Ascending aorta (tissue), 2 donors: ENCODE measurements around the gene RTCB. TPM values are rescaled to one million over a fixed set of nuclear protein-coding genes. Genes with fewer than 3 reads are reported as not detected.
"Not testable (repeated sequence)": the region's sequence is repeated elsewhere in the genome, so short reads cannot be mapped to it uniquely, and the experiment has no call there.

Experiments used
- DNase-seq, 2 donors: peaks; one replicate each; pipeline ENCODE4 v3.0.0-alpha.2; 2019; ENCODE audit warnings: low spot score in 2 of 2
- H3K27ac ChIP-seq, 2 donors: fragments of 200-600 bp; sonication (generic); one replicate each; pipeline ENCODE4 v1.5.1; 2016 to 2017; ENCODE audit warnings: mild to moderate bottlenecking in 1 of 2
- H3K27me3 ChIP-seq: fragments of 200-600 bp; sonication (generic); one replicate; pipeline ENCODE4 v1.5.1; 2017
- H3K36me3 ChIP-seq, 2 donors: fragments of 200-600 bp; sonication (generic); one replicate each; pipeline ENCODE4 v1.5.1; 2016
- H3K4me1 ChIP-seq, 2 donors: fragments of 200-600 bp; sonication (generic); one replicate each; pipeline ENCODE4 v1.5.1; 2016 to 2017; ENCODE audit warnings: mild to moderate bottlenecking in 1 of 2
- H3K4me3 ChIP-seq, 2 donors: fragments of 200-600 bp; sonication (generic); one replicate each; pipeline ENCODE4 v1.5.1; 2016 to 2017; ENCODE audit warnings: mild to moderate bottlenecking in 1 of 2
- H3K9me3 ChIP-seq, 2 donors: fragments of 200-600 bp; sonication (generic); one replicate each; pipeline ENCODE4 v1.5.1; 2016
- CTCF ChIP-seq, 3 experiments: fragments of 200-600 bp in 2 of 3; fragments of 450-650 bp in 1 of 3; sonication (generic) in 2 of 3; IDR thresholded peaks; one replicate each; pipeline ENCODE4 v1.5.1; 2016 to 2019; ENCODE audit warnings: antibody characterized with exemption in 3 of 3, mild to moderate bottlenecking in 1 of 3, moderate library complexity in 1 of 3
- intact Hi-C: fragments of 100-400 bp; cut with DNase I; formaldehyde crosslinking; loops from one replicate; pipeline ENCODE4 v1.15.1; 2023
- total RNA-seq: library from RNA; depleted of rRNA; stranded (reverse); fragments of >200 nt; gene quantifications from one replicate; pipeline ENCODE4 v1.1.0, GENCODE V29; 2016

RTCB gene
- total RNA-seq, 1 donor from 2014 or later, result 55.2 TPM

GRCh38 chr22:32376681-32377080 is 35.4 kb downstream of the RTCB start:
- no peaks in the 10 kb centered on the region for H3K9me3 ChIP-seq
- no peaks in the 10 kb centered on the region for H3K36me3 ChIP-seq
- DNase-seq, result no peak
- no peaks in the 10 kb centered on the region for H3K4me1 ChIP-seq
- H3K27ac ChIP-seq, result no peak overlapping the region
- no peak for TF ChIP-seq CTCF (IDR thresholded peaks at IDR 0.05)
- H3K27me3 ChIP-seq, result no peaks in the 10 kb centered on the region
- H3K4me3 ChIP-seq, result no peak overlapping the region
- intact Hi-C loops, result no loop called here

GRCh38 chr22:32375678-32376450 is 36.2 kb downstream of the RTCB start:
- no peak overlapping the region for H3K4me3 ChIP-seq
- H3K36me3 ChIP-seq, result no peaks in the 10 kb centered on the region
- intact Hi-C loops, result no loop called here
- no peak for TF ChIP-seq CTCF (IDR thresholded peaks at IDR 0.05)
- no peaks in the 10 kb centered on the region for H3K9me3 ChIP-seq
- no peaks in the 10 kb centered on the region for H3K27me3 ChIP-seq
- no peak overlapping the region for H3K27ac ChIP-seq
- H3K4me1 ChIP-seq, result no peaks in the 10 kb centered on the region
- no peak for DNase-seq

- H3K27ac ChIP-seq, result no peak overlapping the region
- DNase-seq, result no peak
- H3K4me3 ChIP-seq, result no peak overlapping the region
- no peaks in the 10 kb centered on the region for H3K4me1 ChIP-seq
- H3K27me3 ChIP-seq, result no peaks in the 10 kb centered on the region
- H3K9me3 ChIP-seq, result no peaks in the 10 kb centered on the region
- intact Hi-C loops, result no loop called here
- TF ChIP-seq CTCF (IDR thresholded peaks at IDR 0.05), result no peak
- H3K36me3 ChIP-seq, result no peaks in the 10 kb centered on the region
Measured at GRCh38 chr22:32364210-32364609, 47.8 kb downstream of the RTCB start.

- H3K4me1 ChIP-seq, result no peaks in the 10 kb centered on the region
- no peak overlapping the region for H3K4me3 ChIP-seq
- H3K27ac ChIP-seq, result no peak overlapping the region
- intact Hi-C loops, result no loop called here
- H3K27me3 ChIP-seq, result no peaks in the 10 kb centered on the region
- DNase-seq, result no peak
- no peaks in the 10 kb centered on the region for H3K9me3 ChIP-seq
- H3K36me3 ChIP-seq, result no peaks in the 10 kb centered on the region
- TF ChIP-seq CTCF (IDR thresholded peaks at IDR 0.05), result no peak
Measured at GRCh38 chr22:32361257-32361656, 50.8 kb downstream of the RTCB start.

GRCh38 chr22:32360096-32360495 is 52.0 kb downstream of the RTCB start:
- H3K9me3 ChIP-seq, H3K4me3 ChIP-seq, H3K27me3 ChIP-seq, intact Hi-C loops, DNase-seq, H3K36me3 ChIP-seq, H3K27ac ChIP-seq, H3K4me1 ChIP-seq: not testable (repeated sequence)

- H3K4me1 ChIP-seq, H3K36me3 ChIP-seq, DNase-seq, intact Hi-C loops, H3K9me3 ChIP-seq, H3K27me3 ChIP-seq, H3K4me3 ChIP-seq, H3K27ac ChIP-seq: not testable (repeated sequence)
Measured at GRCh38 chr22:32357567-32357966, 54.5 kb downstream of the RTCB start, which contains the start of gene RFPL3. RFPL3 (plus strand) TSS chr22:32357867; CDS start chr22:32358072, 205 bp downstream.
